Esophagus (tissue), 2 donors: ENCODE data around the gene GSC2. TPM values are rescaled to one million over a fixed set of nuclear protein-coding genes. Genes with fewer than 3 reads are reported as not detected.

Experiments used
- H3K27ac ChIP-seq, 2 donors: one replicate each; pipeline ENCODE4 v1.5.1; 2013; ENCODE audit warnings: low read depth in 2 of 2, mild to moderate bottlenecking in 2 of 2, inconsistent platforms in 1 of 2, low read length in 1 of 2, moderate library complexity in 1 of 2
- H3K27me3 ChIP-seq, 2 donors: one replicate each; pipeline ENCODE4 v1.6.1; 2013; ENCODE audit warnings: low read length in 2 of 2, control low read depth in 1 of 2, mild to moderate bottlenecking in 1 of 2; ENCODE audit not compliant: insufficient read depth in 2 of 2, control insufficient read depth in 1 of 2
- H3K36me3 ChIP-seq, 2 donors: one replicate each; pipeline ENCODE4 v1.6.1; 2013; ENCODE audit warnings: low read length in 1 of 2; ENCODE audit not compliant: control insufficient read depth in 2 of 2, insufficient read depth in 2 of 2
- H3K4me1 ChIP-seq, 2 donors: one replicate each; pipeline ENCODE4 v1.6.1; 2013; ENCODE audit warnings: low read length in 1 of 2; ENCODE audit not compliant: control insufficient read depth in 2 of 2, insufficient read depth in 2 of 2
- H3K4me3 ChIP-seq, 2 donors: one replicate each; pipeline ENCODE4 v1.5.1; 2013; ENCODE audit warnings: low read length in 2 of 2, mild to moderate bottlenecking in 2 of 2, low read depth in 1 of 2, moderate library complexity in 1 of 2
- H3K9me3 ChIP-seq, 2 donors: one replicate each; pipeline ENCODE4 v1.6.1; 2013; ENCODE audit warnings: mild to moderate bottlenecking in 2 of 2, low read depth in 1 of 2, low read length in 1 of 2, moderate library complexity in 1 of 2; ENCODE audit not compliant: control insufficient read depth in 2 of 2, insufficient read depth in 1 of 2
- WGBS, 2 donors: extraction: QIAGEN DNeasy Blood & Tissue Kit; methylation state at CpG; one replicate each; pipeline ENCODE4 v1.1.7; 2013; 5-methylcytosine and 5-hydroxymethylcytosine counted together
- polyA plus RNA-seq, 2 donors: library from polyadenylated mRNA; stranded (reverse); fragments of 200-250 nt; gene quantifications; one replicate each; pipeline ENCODE4 v1.2.3, GENCODE V29; 2013
- donor health status: healthy with polysubstance abuse.
- donor health status: Bipolar disorder and iron deficiency.

The GSC2 gene
- polyA plus RNA-seq, 2 donors, result not detected

DNA sequence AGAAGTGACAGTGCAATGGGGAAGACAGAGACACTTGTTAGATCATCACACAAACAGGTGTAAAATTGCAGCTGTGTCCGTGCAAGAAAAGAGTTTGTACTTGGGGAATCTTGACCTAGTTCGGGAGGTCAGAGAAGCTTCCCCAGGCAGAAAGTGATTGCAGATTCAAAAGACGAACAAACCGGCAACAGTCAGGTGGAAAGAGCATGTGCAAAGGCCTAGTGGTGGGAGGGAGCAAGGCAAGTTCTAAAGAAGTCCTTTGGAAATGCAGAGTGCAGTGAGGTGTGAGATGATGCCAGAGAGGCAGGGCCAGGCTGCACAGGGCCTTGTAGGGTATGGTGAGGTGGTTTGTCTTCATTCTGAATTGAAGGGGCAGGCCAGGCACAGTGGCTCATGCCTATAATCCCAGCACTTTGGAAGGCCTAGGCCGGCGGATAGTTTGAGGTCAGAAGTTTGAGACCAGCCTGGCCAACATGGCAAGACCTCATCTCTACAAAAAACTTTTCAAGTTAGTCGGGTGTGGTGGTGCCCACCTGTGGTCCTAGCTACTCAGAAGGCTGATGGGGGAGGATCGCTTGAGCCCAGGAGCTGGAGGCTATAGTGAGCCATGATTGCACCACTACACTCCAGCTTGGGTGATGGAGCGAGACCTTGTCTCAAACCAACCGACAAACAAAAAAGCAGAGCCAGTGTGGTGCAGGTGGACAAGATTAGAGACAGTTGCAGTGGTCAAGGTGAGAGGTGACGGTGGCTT lies 3.7 kb downstream of the GSC2 start:
- H3K4me1 ChIP-seq, result peaks cover 0 to 5% of the 10 kb centered on the region in 2 donors
- no peak overlapping the region for H3K4me3 ChIP-seq
- H3K27me3 ChIP-seq, result peaks cover 11 to 23% of the 10 kb centered on the region in 2 donors
- H3K9me3 ChIP-seq, result no peaks in the 10 kb centered on the region
- peaks cover 5 to 8% of the 10 kb centered on the region in 2 donors for H3K36me3 ChIP-seq
- 85 to 86% methylated on average over 11 of the region's 11 CpGs for WGBS, 2 donors
- H3K27ac ChIP-seq, result no peak overlapping the region

DNA sequence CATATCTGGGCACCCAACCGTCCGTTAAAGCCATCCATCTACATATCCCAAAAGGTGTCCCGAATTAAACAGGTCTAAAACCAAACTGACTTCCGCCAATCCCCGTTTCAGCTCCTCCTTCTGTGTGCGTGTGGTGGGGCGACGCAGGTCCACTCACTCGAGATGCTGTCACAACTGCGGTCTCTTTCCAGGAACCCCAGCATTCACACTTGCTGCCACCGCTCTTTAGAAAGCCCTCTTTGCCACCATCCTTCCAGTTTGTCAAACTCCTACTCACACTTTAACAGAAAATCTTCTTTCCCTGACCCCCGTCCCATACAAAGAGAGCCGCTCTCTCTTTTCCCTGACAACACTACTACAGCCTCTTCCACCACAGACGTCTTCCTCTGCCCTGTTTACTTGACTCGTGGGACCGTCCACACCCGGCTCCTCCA lies 6.1 kb downstream of the GSC2 start:
- H3K9me3 ChIP-seq, result no peaks in the 10 kb centered on the region
- H3K4me1 ChIP-seq, result peaks cover 0 to 5% of the 10 kb centered on the region in 2 donors
- H3K36me3 ChIP-seq, result peaks cover 17 to 29% of the 10 kb centered on the region in 2 donors
- peaks cover 6 to 10% of the 10 kb centered on the region in 2 donors for H3K27me3 ChIP-seq
- peak overlapping the region; percentile 86 to 94 for H3K4me3 ChIP-seq
- WGBS, 2 donors, result 2 to 3% methylated on average over 17 of the region's 17 CpGs
- peak overlapping the region; percentile 79 to 93 for H3K27ac ChIP-seq

DNA sequence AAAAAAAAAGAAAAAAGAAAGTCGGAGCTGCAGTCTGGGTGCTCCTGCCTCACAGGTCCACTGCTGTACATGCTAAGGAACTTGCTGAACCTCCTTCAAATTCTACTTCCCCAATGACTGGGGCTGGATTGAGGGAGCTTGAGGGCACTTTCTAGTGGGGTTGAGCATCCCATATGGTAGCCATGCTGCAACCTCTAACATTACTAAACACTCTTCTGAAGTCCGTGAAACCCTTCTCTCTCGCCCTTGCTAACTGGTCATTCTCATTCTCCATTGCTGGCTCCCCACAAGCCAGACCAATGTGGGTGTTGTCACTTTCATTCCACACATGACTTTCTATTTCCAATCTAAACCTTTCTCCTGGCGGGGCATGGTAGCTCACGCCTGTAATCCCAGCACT lies 6.9 kb downstream of the GSC2 start:
- peaks cover under 1 to 2% of the 10 kb centered on the region in 2 donors for H3K27me3 ChIP-seq
- no peak overlapping the region for H3K27ac ChIP-seq
- peaks cover 0 to 5% of the 10 kb centered on the region in 2 donors for H3K4me1 ChIP-seq
- no peak overlapping the region for H3K4me3 ChIP-seq
- no peaks in the 10 kb centered on the region for H3K9me3 ChIP-seq
- 83 to 88% methylated on average over 5 of the region's 5 CpGs for WGBS, 2 donors
- H3K36me3 ChIP-seq, result peaks cover 21 to 36% of the 10 kb centered on the region in 2 donors

DNA sequence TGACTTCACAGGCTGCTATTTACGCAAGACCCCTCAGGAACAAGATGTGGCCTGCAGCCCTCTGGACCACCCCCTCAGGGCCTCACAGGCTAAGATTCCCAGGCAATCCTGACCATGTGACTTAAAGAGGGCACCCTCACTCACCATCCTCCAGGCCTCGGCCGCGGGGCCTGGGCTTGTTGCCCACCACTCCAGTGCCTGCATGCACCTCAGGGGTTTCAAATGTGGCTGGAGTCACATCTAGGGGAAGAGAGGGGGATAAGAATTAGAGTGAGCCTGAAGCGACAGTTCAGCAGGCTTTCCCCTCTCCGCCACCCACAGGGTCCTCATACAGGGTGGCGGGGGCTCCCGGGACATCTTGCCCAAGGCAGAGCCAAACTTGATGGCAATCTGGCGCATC lies 7.7 kb downstream of the GSC2 start:
- Histone ChIP-seq H3K27ac (no peak overlapping the region), H3K27me3 (no peaks in the 10 kb centered on the region), H3K36me3 (peaks cover 21 to 45% of the 10 kb centered on the region in 2 donors), H3K4me1 (peaks cover 0 to 5% of the 10 kb centered on the region in 2 donors), H3K4me3 (no peak overlapping the region), H3K9me3 (no peaks in the 10 kb centered on the region)
- WGBS, 2 donors, result 96 to 97% methylated on average over 9 of the region's 9 CpGs

DNA sequence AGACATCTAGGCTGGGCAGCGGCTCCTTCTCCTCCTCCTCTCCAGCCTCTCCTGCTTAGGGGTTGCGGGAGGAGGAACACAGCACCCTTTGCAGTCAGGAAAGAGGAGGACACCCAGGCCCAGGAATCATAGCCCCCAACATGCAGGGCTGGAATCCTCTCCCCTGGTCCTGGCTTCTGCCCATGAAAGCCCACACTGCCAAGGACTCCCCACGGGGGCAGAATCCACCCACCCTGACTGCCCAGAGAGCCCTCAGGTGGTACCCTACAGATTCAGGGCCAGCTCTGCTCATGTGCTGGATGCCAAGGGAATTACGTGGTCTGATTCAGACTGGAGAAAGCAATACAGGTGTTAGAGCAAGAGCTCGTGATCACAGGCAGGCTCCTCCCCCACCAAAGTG lies 10.1 kb downstream of the GSC2 start:
- peaks cover 30 to 61% of the 10 kb centered on the region in 2 donors for H3K36me3 ChIP-seq
- H3K4me3 ChIP-seq, result no peak overlapping the region
- no peaks in the 10 kb centered on the region for H3K9me3 ChIP-seq
- WGBS, 2 donors, result 69 to 76% methylated on average over 5 of the region's 5 CpGs
- H3K4me1 ChIP-seq, result peaks cover 0 to 5% of the 10 kb centered on the region in 2 donors
- no peaks in the 10 kb centered on the region for H3K27me3 ChIP-seq
- no peak overlapping the region for H3K27ac ChIP-seq

DNA sequence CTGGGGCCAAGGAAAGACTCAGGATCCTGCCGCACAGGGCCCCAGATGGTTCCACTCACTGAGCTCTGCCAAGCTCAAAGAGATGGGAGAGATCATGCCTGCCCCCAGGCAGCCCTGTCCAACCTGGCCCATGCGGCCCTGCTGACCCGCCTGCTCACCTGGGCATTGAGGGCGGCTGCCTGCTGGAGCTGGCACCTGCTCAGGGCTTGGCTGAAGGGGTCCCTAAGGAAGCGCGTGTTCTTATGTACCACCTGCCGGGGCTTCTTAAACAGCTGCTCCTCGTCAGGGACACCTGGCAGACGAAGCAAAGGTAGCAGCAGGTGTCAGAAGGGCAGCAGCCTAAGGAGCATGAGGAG lies 11.1 kb downstream of the GSC2 start:
- Histone ChIP-seq H3K36me3 (peaks cover 36 to 71% of the 10 kb centered on the region in 2 donors), H3K9me3 (no peaks in the 10 kb centered on the region), H3K4me3 (no peak overlapping the region), H3K27me3 (no peaks in the 10 kb centered on the region), H3K4me1 (peaks cover 0 to 5% of the 10 kb centered on the region in 2 donors), H3K27ac (no peak overlapping the region)
- WGBS, 2 donors, result 85 to 86% methylated on average over 9 of the region's 9 CpGs

DNA sequence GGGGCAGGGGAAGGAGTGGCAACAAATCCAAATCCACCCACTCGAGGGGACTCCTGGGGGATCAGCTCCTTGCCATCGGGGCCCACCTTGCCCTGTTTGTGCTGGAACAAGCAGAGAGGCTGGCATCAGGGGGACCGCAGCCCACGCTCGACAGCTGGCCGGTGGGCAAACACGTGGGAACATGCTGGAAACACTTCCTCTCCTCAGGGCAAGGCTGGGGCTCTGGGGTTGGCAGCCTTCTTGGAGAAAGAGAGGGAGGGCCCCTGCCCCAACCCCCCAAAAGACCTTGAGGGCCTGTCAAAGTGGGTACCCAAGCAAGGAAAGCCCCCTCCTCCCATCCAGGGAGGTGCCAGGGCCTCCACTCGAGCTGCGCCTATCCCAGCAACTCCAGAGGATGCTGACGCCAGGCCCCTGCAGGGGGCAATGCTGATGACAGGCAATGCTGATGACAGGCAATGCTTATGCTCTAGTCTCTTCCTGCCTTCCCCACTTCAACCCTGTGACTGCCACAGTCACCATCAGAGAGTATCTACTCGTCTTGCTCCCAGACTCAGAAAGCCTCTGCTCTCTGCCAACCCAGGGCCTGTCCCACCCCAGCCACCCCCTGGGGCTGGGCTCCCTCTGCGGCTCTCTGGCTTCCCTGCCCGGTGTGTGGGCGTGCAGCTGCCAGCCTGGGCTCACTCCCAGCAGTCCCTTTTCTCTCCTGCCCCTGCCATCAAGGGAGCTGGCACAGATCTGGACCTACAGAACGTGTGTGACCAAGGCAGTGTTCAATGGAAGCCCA lies 11.7 kb downstream of the GSC2 start:
- H3K9me3 ChIP-seq, result no peaks in the 10 kb centered on the region
- WGBS, 2 donors, result 63 to 70% methylated on average over 15 of the region's 15 CpGs
- no peak overlapping the region for H3K27ac ChIP-seq
- H3K4me1 ChIP-seq, result peaks cover 0 to 3% of the 10 kb centered on the region in 2 donors
- H3K36me3 ChIP-seq, result peaks cover 36 to 77% of the 10 kb centered on the region in 2 donors
- no peak overlapping the region for H3K4me3 ChIP-seq
- no peaks in the 10 kb centered on the region for H3K27me3 ChIP-seq

DNA sequence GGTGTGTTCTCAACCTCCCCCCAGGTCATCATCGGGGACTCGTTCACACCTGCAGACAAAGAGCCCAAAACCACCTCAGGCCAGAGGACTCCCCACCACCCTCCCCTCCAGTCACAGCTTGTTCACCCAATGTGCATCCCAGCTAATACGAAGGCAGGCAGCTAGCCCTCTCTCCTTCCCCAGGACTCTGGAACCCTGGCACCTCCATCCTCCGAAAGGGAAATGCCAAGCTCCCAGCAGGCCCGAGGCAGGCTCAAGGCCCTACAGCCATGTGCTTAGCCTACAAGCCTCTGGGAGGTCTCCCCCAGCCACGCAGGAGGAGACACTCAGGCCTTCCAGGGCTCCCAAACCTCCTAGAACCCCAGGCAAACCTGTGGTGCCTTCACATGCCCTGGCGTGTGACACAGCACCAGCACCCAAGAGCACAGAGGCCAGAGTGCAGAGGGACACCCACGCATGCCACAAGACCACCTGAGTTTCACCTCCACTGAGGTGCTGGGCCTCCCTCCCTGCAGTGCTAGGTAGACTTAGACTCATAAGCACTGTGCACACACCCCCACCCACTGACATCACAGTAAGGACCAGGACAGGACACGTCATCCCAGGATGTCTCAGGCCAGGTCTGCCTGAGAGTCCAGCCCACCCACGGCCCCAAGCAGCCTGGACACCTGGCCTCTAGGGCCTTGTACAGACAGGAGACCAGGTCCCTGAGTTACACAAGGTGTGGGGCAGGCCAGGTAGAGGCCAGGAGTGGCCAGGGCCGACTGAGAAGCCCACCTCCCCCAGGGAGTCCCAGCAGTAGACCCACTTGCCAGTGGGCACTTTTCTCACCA lies 12.5 kb downstream of the GSC2 start:
- Histone ChIP-seq H3K27ac (no peak overlapping the region), H3K27me3 (no peaks in the 10 kb centered on the region), H3K4me3 (no peak overlapping the region), H3K4me1 (no peaks in the 10 kb centered on the region), H3K36me3 (peaks cover 36 to 85% of the 10 kb centered on the region in 2 donors), H3K9me3 (no peaks in the 10 kb centered on the region)
- WGBS, 2 donors, result 85 to 87% methylated on average over 11 of the region's 11 CpGs

DNA sequence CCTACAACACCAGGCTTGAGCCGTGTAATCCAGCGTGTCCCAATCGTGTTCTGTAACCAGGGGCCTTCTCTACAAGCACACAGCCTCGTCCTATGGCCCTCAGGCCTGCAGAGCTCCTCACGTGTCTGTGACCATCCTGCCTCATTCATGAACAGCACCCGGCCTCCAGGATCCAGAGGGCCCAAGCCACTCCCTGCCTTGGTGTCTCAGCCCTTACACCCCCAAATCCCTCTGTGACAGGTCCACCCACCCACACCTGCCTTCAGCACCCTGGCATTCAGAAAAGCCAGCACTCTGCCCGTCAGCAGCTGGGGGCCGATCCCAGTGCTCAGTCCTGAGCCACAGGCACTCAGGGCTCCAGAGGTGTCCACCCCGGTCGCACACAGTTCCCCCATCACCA lies 13.2 kb downstream of the GSC2 start:
- Histone ChIP-seq H3K27ac (no peak overlapping the region), H3K9me3 (no peaks in the 10 kb centered on the region), H3K4me3 (no peak overlapping the region), H3K36me3 (peaks cover 33 to 85% of the 10 kb centered on the region in 2 donors), H3K27me3 (no peaks in the 10 kb centered on the region), H3K4me1 (peaks cover 0 to 3% of the 10 kb centered on the region in 2 donors)
- 93 to 95% methylated on average over 10 of the region's 10 CpGs for WGBS, 2 donors
